Naive thymus-derived CD4-positive, alpha-beta T cell (primary cell): ENCODE measurements around the gene MFSD6. TPM values are rescaled to one million over a fixed set of nuclear protein-coding genes. Genes with fewer than 3 reads are reported as not detected.
"Not testable (repeated sequence)": the region's sequence is repeated elsewhere in the genome, so short reads cannot be mapped to it uniquely, and the experiment has no call there.

Experiments used
- ATAC-seq: fragments of 150-1000 bp; cut with Tn5 transposase; 2 replicates; pipeline ENCODE4 v1.10.0; 2021; ENCODE audit warnings: mild to moderate bottlenecking, moderate library complexity
- CTCF ChIA-PET: fragments of 350-600 bp; sonication (Branson Sonifier 250); formaldehyde crosslinking; loops from one replicate; lab custom pipeline; 2021; ENCODE audit warnings: antibody characterized with exemption; lab: Charles Lee
- POLR2A ChIA-PET: fragments of 350-600 bp; sonication (Branson Sonifier 250); formaldehyde crosslinking; loops from one replicate; lab custom pipeline; 2021; ENCODE audit warnings: antibody characterized with exemption, inconsistent platforms; lab: Charles Lee
- DNase-seq, 9 donors: peaks; one replicate each; pipeline versions ENCODE4 v3.0.0 to v3.0.0-alpha.2; 2020 to 2022; ENCODE audit warnings: mixed read lengths in 1 of 9
- H3K27ac ChIP-seq: one replicate; pipeline ENCODE4 v1.7.0; 2013; ENCODE audit warnings: mild to moderate bottlenecking, low read depth, low read length, moderate library complexity
- H3K27me3 ChIP-seq, 2 donors: one replicate each; pipeline ENCODE4 v1.7.0; 2013; ENCODE audit warnings: low read length in 2 of 2, mild to moderate bottlenecking in 2 of 2, moderate library complexity in 2 of 2; ENCODE audit not compliant: control insufficient read depth in 2 of 2, insufficient read depth in 2 of 2
- H3K36me3 ChIP-seq, 3 experiments: 1 replicate in 2 of 3; 2 replicates in 1 of 3; pipeline ENCODE4 v1.7.0; 2013; ENCODE audit warnings: low read length in 3 of 3, mild to moderate bottlenecking in 3 of 3, moderate library complexity in 1 of 3; ENCODE audit not compliant: insufficient read depth in 3 of 3, control insufficient read depth in 2 of 3
- H3K4me1 ChIP-seq, 2 donors: one replicate each; pipeline ENCODE4 v1.7.0; 2013; ENCODE audit warnings: low read length in 2 of 2, mild to moderate bottlenecking in 2 of 2, moderate library complexity in 1 of 2; ENCODE audit not compliant: control insufficient read depth in 2 of 2, insufficient read depth in 2 of 2
- H3K4me3 ChIP-seq: 2 replicates; pipeline ENCODE4 v1.7.0; 2013; ENCODE audit warnings: mild to moderate bottlenecking, low read length
- H3K9me3 ChIP-seq, 3 experiments: 1 replicate in 2 of 3; 2 replicates in 1 of 3; pipeline ENCODE4 v1.7.0; 2013; ENCODE audit warnings: low read length in 3 of 3; ENCODE audit not compliant: control insufficient read depth in 2 of 3
- H3K27ac Mint-ChIP-seq, 9 donors: one replicate each; pipeline ENCODE4 v1.8.0; 2020 to 2022; ENCODE audit warnings: mixed read lengths in 9 of 9, mild to moderate bottlenecking in 8 of 9, moderate library complexity in 5 of 9, inconsistent platforms in 2 of 9
- H3K27me3 Mint-ChIP-seq, 5 donors: one replicate each; pipeline ENCODE4 v1.8.0; 2021 to 2022; ENCODE audit warnings: mixed read lengths in 5 of 5, mild to moderate bottlenecking in 1 of 5
- H3K36me3 Mint-ChIP-seq, 5 donors: one replicate each; pipeline ENCODE4 v1.8.0; 2020 to 2022; ENCODE audit warnings: mixed read lengths in 5 of 5, mild to moderate bottlenecking in 3 of 5, inconsistent platforms in 1 of 5
- H3K4me1 Mint-ChIP-seq, 7 donors: one replicate each; pipeline ENCODE4 v1.8.0; 2020 to 2022; ENCODE audit warnings: mixed read lengths in 7 of 7, mild to moderate bottlenecking in 3 of 7, inconsistent platforms in 1 of 7
- H3K4me3 Mint-ChIP-seq, 10 donors: one replicate each; pipeline ENCODE4 v1.8.0; 2020 to 2022; ENCODE audit warnings: mild to moderate bottlenecking in 10 of 10, mixed read lengths in 10 of 10, moderate library complexity in 6 of 10, inconsistent platforms in 2 of 10
- H3K9me3 Mint-ChIP-seq, 11 donors: one replicate each; pipeline ENCODE4 v1.8.0; 2020 to 2022; ENCODE audit warnings: mixed read lengths in 11 of 11, mild to moderate bottlenecking in 4 of 11, inconsistent platforms in 1 of 11, moderate library complexity in 1 of 11
- intact Hi-C, 2 donors: fragments of 100-400 bp; cut with micrococcal nuclease; formaldehyde crosslinking; loops; one replicate each; pipeline ENCODE4 v1.15.1; 2023
- polyA plus RNA-seq, 2 donors: library from polyadenylated mRNA; unstranded; fragments of 300-500 nt; fragmentation: Illumina TruSeq; gene quantifications; one replicate each; pipeline ENCODE4 v1.2.3, GENCODE V29; 2021
- total RNA-seq, 6 experiments: library from RNA in 5 of 6; stranded (reverse) in 5 of 6; gene quantifications; 1 replicate in 5 of 6; 2 replicates in 1 of 6; pipeline ENCODE4 v1.2.3 and lab custom pipeline; 2021 to 2026

MFSD6 gene
- total and polyA plus RNA-seq, 7 experiments from 2014 or later: 16.5 to 49.3 (median 38.8) TPM

- H3K4me1 ChIP-seq: no peaks in the 10 kb centered on the region
- H3K4me3 Mint-ChIP-seq: no peak overlapping the region
- no peaks in the 10 kb centered on the region for H3K27me3 ChIP-seq
- no peak overlapping the region for H3K27ac ChIP-seq
- ATAC-seq: no peak
- no peaks in the 10 kb centered on the region for H3K9me3 Mint-ChIP-seq
- no peaks in the 10 kb centered on the region for H3K27me3 Mint-ChIP-seq
- CTCF ChIA-PET: interaction anchor here (0.6 to 1.0 kb wide), 2 partner anchors 70 to 122 kb away, joined by 3 read pairs; no protein-coding TSS in a partner anchor
- peaks cover 5 to 25% (median 10%) of the 10 kb centered on the region in 7 donors for H3K4me1 Mint-ChIP-seq
- peaks cover 8 to 68% (median 13%) of the 10 kb centered on the region in 3 experiments for H3K36me3 ChIP-seq
- peaks cover 11 to 48% (median 20%) of the 10 kb centered on the region in 5 donors for H3K36me3 Mint-ChIP-seq
- DNase-seq: no peak
- intact Hi-C loops: loop anchor here in 1 of 2 donors (5.0 kb wide), 1 partner anchor 53 kb away; no protein-coding TSS in a partner anchor
- no peak overlapping the region for H3K4me3 ChIP-seq
- H3K9me3 ChIP-seq: no peaks in the 10 kb centered on the region
- peak overlapping the region in 7 of 9 donors; percentile 43 to 79 (median 74) for H3K27ac Mint-ChIP-seq
- POLR2A ChIA-PET: interaction anchor here (1.0 kb wide), 1 partner anchor 14 kb away, joined by 3 read pairs; no protein-coding TSS in a partner anchor
Observed at GRCh38 chr2:190505696-190506095, 97.5 kb downstream of the MFSD6 start.

DNA sequence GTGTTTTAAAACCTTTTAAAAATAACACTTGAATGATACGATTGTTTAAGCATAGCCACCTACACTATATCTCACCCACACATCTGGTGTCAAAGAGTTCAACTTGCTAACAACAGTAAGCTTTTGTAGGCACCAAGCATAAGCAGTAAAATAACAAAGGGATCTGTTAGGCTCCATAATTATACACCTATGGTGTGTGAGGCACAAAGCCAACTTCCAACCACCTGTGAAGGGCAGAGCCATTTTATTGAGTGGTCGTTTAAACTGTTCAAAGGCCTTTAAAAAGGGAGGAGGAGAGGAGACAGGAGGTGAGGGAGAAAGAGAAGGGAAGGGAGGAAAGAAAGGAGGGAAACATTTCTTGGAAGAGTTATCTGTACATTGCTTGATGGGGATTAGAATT, 98.5 kb downstream of the MFSD6 start:
- ATAC-seq (no peak), DNase-seq (no peak)
- H3K36me3 Mint-ChIP-seq: peaks cover 11 to 44% (median 17%) of the 10 kb centered on the region in 5 donors
- no peaks in the 10 kb centered on the region for H3K9me3 ChIP-seq
- H3K4me1 ChIP-seq: no peaks in the 10 kb centered on the region
- H3K27ac ChIP-seq: no peak overlapping the region
- no peaks in the 10 kb centered on the region for H3K27me3 Mint-ChIP-seq
- H3K27ac Mint-ChIP-seq: peak overlapping the region in 8 of 9 donors; percentile 39 to 91 (median 78)
- H3K4me3 ChIP-seq: no peak overlapping the region
- H3K4me1 Mint-ChIP-seq: peaks cover 4 to 21% (median 10%) of the 10 kb centered on the region in 7 donors
- H3K36me3 ChIP-seq: peaks cover 8 to 59% (median 8%) of the 10 kb centered on the region in 3 experiments
- ChIA-PET CTCF (interaction anchor here (0.7 to 1.0 kb wide), 2 partner anchors 123 to 173 kb away, joined by 3 read pairs; no protein-coding TSS in a partner anchor), POLR2A (interaction anchor here (1.4 to 1.5 kb wide), 2 partner anchors 10 to 27 kb away, joined by 5 to 6 read pairs; no protein-coding TSS in a partner anchor)
- H3K9me3 Mint-ChIP-seq: no peaks in the 10 kb centered on the region
- intact Hi-C loops: loop anchor here in 1 of 2 donors (5.0 kb wide), 1 partner anchor 54 kb away; no protein-coding TSS in a partner anchor
- no peaks in the 10 kb centered on the region for H3K27me3 ChIP-seq
- H3K4me3 Mint-ChIP-seq: no peak overlapping the region

DNA sequence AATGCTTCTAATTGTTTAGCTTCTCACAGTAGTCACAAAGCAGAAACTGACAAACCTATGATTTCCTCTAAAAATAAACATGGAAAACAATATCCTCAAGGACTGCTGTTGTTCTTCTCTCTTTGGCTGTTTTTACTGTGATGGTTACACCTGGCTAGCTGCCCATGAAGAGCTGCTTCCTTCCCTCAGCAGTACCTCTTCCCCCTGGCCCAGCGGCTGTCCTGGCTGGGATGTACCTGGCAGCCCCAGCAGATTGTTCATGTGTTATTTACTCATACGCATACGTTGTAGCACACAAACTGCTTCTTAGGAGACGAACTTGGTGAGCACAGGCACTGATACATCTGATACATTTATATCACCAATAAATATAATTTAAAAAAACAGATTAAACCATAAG, 99.0 kb downstream of the MFSD6 start:
- intact Hi-C loops: loop anchor here in 1 of 2 donors (5.0 kb wide), 1 partner anchor 55 kb away; no protein-coding TSS in a partner anchor
- no peak overlapping the region for H3K27ac ChIP-seq
- H3K27me3 ChIP-seq: no peaks in the 10 kb centered on the region
- H3K4me1 ChIP-seq: no peaks in the 10 kb centered on the region
- no peak for ATAC-seq
- ChIA-PET CTCF (interaction anchor here (0.7 kb wide), 1 partner anchor 173 kb away, joined by 3 read pairs; no protein-coding TSS in a partner anchor), POLR2A (interaction anchor here (1.4 to 1.5 kb wide), 2 partner anchors 10 to 27 kb away, joined by 5 to 6 read pairs; no protein-coding TSS in a partner anchor)
- H3K4me3 ChIP-seq: no peak overlapping the region
- peaks cover 11 to 44% (median 17%) of the 10 kb centered on the region in 5 donors for H3K36me3 Mint-ChIP-seq
- H3K27me3 Mint-ChIP-seq: no peaks in the 10 kb centered on the region
- H3K4me3 Mint-ChIP-seq: no peak overlapping the region
- no peaks in the 10 kb centered on the region for H3K9me3 ChIP-seq
- H3K4me1 Mint-ChIP-seq: peaks cover 4 to 21% (median 9%) of the 10 kb centered on the region in 7 donors
- H3K36me3 ChIP-seq: peaks cover 8 to 54% (median 8%) of the 10 kb centered on the region in 3 experiments
- DNase-seq: no peak
- H3K9me3 Mint-ChIP-seq: no peaks in the 10 kb centered on the region
- H3K27ac Mint-ChIP-seq: peak overlapping the region in 8 of 9 donors; percentile 56 to 91 (median 78)

DNA sequence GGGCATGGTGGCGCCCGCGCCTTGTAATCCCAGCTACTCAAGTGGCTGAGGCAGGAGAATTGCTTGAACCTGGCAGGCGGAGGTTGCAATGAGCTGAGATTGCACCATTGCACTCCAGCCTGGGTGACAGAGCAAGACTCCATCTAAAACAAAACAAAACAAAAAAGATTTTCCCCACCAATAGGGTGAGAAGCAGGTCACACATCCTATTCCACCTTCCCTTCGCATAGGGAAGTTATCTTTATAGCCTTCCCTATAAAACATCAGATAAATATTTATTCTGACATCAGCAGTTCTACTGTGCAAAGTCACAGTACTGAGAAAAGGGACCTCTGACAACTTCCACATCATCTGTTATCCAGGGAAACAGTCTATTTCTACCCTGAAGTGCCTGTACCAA, 101.7 kb downstream of the MFSD6 start:
- H3K4me1 Mint-ChIP-seq: peaks cover 7 to 29% (median 19%) of the 10 kb centered on the region in 7 donors
- H3K27me3 Mint-ChIP-seq, H3K9me3 Mint-ChIP-seq, H3K9me3 ChIP-seq, H3K27me3 ChIP-seq, CTCF ChIA-PET, POLR2A ChIA-PET, ATAC-seq, H3K4me1 ChIP-seq, DNase-seq, H3K4me3 Mint-ChIP-seq, H3K4me3 ChIP-seq, H3K27ac ChIP-seq: not testable (repeated sequence)
- H3K27ac Mint-ChIP-seq: peak overlapping the region in 3 of 9 donors; percentile 18 to 30 (median 23)
- intact Hi-C loops: loop anchor here (5.0 to 10.0 kb wide), 3 partner anchors 58 to 423 kb away; no protein-coding TSS in a partner anchor
- peaks cover 0 to 45% (median 0%) of the 10 kb centered on the region in 3 experiments for H3K36me3 ChIP-seq
- peaks cover 0 to 40% (median 15%) of the 10 kb centered on the region in 5 donors for H3K36me3 Mint-ChIP-seq

DNA sequence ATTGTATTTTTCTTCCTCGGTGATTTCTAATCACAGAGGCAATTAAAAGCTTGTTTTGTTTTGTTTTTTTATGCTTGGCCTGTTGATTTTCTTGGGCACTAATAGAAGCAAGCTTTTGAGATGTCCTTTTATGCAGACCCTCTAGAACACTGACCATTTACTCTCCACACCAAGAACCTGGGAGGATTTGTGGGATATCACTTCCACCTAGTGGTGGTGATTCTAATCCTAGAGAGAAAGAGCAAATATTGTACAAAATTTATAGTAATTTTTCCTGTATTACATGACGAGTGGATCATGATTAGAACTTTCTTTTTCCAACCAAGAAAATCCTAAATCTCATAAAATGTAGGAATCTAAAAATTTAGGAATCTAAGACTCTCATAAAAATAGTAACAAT, 102.9 kb downstream of the MFSD6 start:
- ChIA-PET POLR2A (interaction anchor here (1.3 kb wide), 1 partner anchor 23 kb away, joined by 8 read pairs; no protein-coding TSS in a partner anchor), CTCF (interaction anchor here (0.6 to 1.3 kb wide), 3 partner anchors 9 to 129 kb away, joined by 3 to 4 read pairs (median 4); no protein-coding TSS in a partner anchor)
- Mint-ChIP-seq H3K36me3 (peaks cover 0 to 29% (median 11%) of the 10 kb centered on the region in 5 donors), H3K27ac (peak overlapping the region in 4 of 9 donors; percentile 1 to 64 (median 43)), H3K27me3 (no peaks in the 10 kb centered on the region), H3K9me3 (no peaks in the 10 kb centered on the region), H3K4me1 (peaks cover 7 to 36% (median 26%) of the 10 kb centered on the region in 7 donors), H3K4me3 (no peak overlapping the region)
- Histone ChIP-seq H3K4me3 (no peak overlapping the region), H3K27ac (no peak overlapping the region), H3K9me3 (no peaks in the 10 kb centered on the region), H3K4me1 (peaks cover 8 to 10% of the 10 kb centered on the region in 2 donors), H3K36me3 (peaks cover 0 to 35% (median 0%) of the 10 kb centered on the region in 3 experiments), H3K27me3 (no peaks in the 10 kb centered on the region)
- intact Hi-C loops: loop anchor here (1.0 to 10.0 kb wide), 3 partner anchors 128 to 424 kb away; no protein-coding TSS in a partner anchor
- ATAC-seq (no peak), DNase-seq (no peak)

GRCh38 chr2:190512539-190513095, 104.5 kb downstream of the MFSD6 start:
- DNase-seq (no peak), ATAC-seq (no peak)
- Mint-ChIP-seq H3K4me3 (no peak overlapping the region), H3K27me3 (no peaks in the 10 kb centered on the region), H3K36me3 (peaks cover 0 to 26% (median 11%) of the 10 kb centered on the region in 5 donors), H3K4me1 (peaks cover 6 to 36% (median 34%) of the 10 kb centered on the region in 7 donors), H3K27ac (peak overlapping the region in 5 of 9 donors; percentile 18 to 78 (median 50)), H3K9me3 (no peaks in the 10 kb centered on the region)
- Histone ChIP-seq H3K27ac (no peak overlapping the region), H3K4me1 (peaks cover 13 to 16% of the 10 kb centered on the region in 2 donors), H3K36me3 (peaks cover 0 to 29% (median 0%) of the 10 kb centered on the region in 3 experiments), H3K9me3 (no peaks in the 10 kb centered on the region), H3K27me3 (no peaks in the 10 kb centered on the region), H3K4me3 (no peak overlapping the region)
- ChIA-PET CTCF (interaction anchor here (0.6 kb wide), 2 partner anchors 36 to 79 kb away, joined by 3 read pairs; no protein-coding TSS in a partner anchor), POLR2A (interaction anchor here (1.3 to 1.7 kb wide), 2 partner anchors 17 to 21 kb away, joined by 5 to 10 read pairs; partner anchors contain the start of gene NEMP2)
- intact Hi-C loops: loop anchor here (5.0 to 10.0 kb wide), 2 partner anchors 292 to 425 kb away; no protein-coding TSS in a partner anchor
